Erythroblast (primary cell): Measurements from ENCODE around the gene PGAM5.

Experiments used
- GATA1 ChIP-seq: IDR thresholded peaks from 2 replicates; pipeline ENCODE4 v1.6.1; 2011; ENCODE audit warnings: low read depth, mild to moderate bottlenecking, control low read depth, low read length, moderate library complexity
- POLR2A ChIP-seq: IDR thresholded peaks from 2 replicates; pipeline ENCODE4 v1.6.1; 2011; ENCODE audit warnings: mild to moderate bottlenecking, low read length

GRCh38 chr12:132689227-132689626 lies 21.4 kb upstream of the PGAM5 start:
- TF ChIP-seq POLR2A (no peak), GATA1 (no peak)
